SKM-1 treated with dmso at 0.1 percent for 144 hours (cell line): ENCODE measurements around the gene SEC31B.

Source experiments
- DNase-seq: peaks from one replicate; lab custom pipeline; 2025; ENCODE audit not compliant: unreplicated experiment; lab: John Stamatoyannopoulos, UW

SEC31B gene

DNA sequence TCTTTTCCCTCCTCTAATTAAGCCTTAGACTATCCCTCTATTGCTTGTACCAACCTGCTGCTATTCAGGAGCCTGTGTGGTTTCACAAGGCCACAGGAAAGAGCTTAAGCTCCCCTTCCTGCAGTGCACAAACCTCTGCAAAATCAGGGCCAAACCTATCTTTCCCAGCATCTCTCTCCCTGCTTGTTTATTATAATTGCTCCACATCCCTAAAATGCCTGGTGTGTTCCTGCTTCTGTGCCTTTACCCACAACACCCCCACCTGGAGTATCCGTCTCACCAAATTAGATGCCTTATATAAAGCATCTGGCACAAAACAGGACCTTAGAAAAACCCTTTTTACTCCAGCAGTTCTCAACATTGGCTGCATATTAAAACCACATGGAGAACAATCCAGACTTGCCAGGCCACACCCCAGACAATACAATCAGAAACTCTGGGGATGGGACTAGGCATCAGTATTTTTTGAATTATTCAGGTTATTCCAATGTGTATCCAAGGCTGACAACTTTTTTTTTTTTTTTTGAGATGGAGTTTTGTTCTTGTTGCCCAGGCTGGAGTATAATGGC, 16.7 kb downstream of the SEC31B start:
- DNase-seq = no peak

DNA sequence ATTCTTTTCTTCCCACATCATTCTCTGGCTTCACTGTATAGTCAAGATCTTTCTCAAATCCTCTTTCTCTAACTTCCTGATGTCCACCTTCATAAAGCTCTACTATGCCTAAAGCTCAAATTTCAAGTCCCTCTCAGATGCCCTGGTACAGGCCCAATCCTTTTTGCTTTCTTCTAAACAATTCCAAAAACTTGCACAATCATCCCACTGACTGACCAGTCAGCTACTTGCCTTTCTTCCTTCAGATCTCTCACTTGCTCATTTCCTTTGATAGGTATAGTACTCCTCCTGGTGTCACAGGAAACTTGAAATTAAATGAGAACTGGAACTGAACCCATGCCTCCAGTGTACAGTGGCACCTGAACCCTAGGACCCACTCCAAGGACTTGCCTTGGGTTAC, 18.2 kb downstream of the SEC31B start:
- no peak for DNase-seq

DNA sequence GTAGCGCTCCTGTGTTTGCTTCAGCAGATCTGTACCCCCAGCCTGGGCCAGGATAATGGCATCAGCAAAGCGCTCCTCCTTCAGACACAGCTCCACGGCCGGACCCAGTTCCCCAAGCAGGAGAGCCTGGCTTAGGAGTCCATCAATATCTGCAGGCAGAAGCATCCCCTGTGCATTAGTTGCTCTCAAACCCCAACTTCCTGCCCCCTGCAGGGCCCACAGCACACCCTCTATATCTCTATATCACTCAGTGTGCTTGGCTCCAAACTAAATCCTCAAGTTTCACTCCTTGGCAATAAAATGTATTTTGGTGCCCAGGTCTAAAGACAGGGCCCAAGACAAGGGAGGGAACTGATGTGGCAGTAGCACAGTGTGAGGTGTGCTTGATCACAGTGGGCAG, 21.6 kb downstream of the SEC31B start:
- no peak for DNase-seq

DNA sequence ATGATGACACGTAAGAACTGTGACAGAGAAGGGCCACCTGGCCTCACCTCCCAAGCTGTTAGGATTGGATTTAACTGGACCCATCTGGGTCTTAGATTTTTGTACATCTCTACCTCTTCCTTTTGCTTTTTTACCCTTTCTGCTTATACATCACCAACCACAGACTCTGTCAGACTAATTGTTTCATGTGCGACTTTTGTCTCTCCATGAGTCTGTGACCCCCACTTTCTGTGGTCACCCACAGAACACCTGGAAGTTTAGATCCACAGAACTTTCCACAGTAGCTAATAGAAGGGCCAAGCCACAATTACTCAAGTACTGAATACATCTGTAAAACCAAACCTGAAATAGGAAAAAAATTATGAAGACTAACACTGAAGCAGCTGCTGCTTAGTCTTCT, 23.1 kb downstream of the SEC31B start:
- no peak for DNase-seq

DNA sequence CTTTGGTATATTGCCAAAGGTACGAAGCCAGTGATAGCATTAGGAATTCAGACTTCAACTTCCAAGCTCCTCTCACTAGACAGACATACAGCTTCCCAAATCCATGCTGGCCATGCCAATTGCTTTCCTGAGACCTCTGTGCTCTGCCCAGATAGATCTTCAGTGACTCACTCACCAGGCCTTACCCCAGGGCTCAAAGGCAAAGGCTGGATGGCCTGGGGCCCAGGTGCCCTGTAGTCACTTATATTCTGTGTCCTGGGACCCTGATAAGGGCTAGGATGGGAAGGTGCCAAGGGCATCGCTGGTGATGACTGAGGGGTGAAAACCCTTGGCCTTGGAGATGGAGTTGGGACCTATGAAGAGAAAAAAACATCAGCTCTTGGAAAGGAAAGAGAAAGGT, 29.1 kb downstream of the SEC31B start:
- no peak for DNase-seq

DNA sequence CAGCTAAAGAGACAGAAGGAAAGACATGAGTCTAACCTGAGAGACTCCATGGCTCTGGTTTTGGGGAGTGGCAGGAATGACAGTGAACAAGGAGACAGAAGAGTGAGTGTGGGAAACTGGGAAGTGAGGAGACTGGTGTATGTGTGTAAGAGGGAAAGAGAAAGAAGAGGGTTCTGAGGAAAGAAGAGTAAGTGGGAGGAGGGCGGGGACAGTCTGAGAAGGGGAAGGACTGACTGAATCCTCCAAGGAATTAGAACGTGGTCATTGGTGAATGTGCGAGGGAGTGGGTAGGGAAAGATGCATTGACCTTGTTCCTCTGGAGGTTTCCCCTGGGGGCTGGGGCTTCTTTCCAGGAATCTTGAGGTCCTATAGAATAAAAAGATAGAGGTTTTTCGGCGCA, 30.3 kb downstream of the SEC31B start:
- DNase-seq = no peak

DNA sequence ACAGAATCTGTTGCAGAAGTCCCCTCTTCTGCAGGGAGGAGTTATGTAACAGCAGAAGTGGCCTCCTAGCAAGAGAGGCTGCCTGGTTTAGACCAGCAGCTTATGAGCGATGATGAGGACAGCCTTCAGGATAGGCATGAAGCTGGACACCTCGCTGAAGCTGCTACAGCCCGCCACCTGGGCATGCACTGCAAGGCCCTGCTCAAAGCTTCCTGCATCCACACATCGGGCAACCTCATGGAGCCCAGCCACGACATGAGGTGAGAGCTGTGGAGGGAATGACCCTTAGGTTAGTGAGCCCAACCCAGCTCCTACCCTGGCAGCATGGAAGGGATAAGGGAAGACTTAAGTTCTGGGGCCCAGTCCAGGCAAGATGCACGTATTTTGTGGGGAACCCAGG, 32.1 kb downstream of the SEC31B start:
- no peak for DNase-seq

DNA sequence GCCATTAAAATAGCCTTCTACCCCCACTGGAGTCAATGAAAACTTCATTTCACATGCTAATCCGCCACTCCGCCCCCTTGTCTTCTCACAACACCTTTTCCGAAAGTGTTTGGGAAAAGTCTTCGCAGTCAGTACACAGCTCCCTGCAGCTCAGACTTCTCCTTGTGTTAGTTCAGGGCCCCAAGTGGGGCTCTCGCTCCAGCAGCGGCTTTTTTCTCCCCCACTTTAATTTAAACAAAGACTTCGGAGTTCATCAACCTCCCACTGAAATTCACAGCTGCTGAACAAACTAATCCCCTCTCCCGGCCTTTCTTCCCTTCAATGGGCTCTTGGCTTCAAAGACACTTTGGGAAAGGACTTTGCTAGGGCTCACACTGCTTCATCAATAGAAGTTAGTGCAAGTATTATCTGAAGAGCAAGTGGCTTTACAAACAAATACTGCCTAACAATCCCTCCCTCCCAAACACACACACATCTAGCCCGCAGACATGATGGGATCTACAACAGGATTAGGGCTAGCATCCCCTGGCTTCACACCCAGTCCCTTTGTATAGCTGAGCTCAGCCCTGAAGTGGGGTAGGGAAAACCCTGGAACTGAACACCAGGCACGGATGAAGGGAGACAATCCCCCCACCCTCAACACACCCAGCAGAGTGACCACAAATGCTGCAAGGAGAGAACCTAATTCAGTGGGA, 33.7 kb downstream of the SEC31B start:
- DNase-seq = no peak

DNA sequence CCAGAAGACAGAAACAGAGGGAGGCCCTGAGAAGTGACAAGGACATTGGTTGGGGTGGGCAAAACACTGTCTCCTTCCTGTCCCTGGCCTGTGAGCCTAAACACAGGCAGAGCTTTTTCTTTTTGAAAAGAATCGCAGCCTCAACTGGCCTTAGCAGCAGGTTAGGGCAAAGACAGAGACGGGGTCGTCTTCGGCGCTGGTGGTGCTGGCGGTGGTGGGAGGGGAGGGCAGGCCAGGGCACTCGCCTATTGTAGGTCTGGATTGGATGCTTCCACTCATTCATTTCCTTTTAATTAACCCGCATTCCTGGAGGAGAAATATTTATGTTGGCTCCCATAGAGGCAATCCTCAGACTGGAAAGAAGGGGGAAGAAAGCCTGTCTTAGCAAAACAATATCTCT, 34.3 kb downstream of the SEC31B start:
- DNase-seq = no peak

DNA sequence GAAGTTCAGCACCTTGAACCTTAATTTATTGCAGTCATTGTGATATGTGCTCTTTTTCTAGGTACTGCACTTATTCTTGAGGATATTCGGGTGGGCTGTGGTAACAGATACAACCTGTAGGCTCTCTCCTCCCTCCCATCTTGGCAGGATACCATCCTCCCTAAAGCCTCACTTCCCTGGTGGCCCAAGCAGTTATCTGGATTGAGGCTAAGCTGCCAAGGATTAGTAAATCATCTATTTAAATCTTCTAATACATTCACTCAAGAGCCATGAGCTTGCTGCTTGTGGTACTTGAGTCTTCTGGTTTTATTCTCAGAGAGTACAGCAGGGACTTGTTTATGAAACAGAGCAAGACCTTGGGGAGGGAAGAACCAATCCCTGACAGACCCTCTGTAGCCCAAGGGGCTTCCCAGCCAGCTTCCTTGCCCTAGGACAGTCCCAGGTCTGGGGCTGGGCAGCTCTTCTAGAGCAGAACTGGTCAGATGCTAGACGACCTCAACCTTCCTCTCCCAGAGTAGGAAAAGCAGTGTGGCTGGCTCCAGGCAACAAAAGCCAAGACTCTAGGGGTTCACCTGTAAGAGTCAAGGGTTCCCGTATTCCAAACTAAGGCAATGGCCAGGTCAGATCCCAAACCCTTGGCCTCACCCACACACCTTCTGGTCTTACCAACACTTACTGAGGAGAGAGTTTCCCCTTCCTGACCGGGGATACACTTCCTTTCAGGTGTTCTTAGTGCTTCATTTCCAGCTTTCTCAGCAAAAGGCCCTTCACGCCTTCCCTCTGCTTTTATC, 35.6 kb downstream of the SEC31B start:
- DNase-seq = no peak

DNA sequence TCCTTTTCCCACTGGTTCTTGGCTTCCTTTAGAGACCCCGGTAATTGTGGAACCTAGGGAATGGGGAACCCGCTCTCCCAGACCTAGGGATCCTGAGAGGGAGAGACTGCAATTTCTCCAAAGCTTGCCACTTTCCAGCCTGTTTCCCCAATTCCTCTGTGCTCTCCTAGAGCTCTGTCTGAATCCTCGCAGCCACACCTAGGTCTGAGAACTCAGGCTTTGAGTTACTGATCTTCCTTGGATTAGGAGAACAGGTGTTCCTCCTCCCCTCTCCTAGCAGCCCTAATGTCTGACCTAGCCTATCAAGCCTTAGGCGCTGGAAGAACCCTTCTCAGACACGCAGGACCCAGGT, 36.9 kb downstream of the SEC31B start:
- no peak for DNase-seq

DNA sequence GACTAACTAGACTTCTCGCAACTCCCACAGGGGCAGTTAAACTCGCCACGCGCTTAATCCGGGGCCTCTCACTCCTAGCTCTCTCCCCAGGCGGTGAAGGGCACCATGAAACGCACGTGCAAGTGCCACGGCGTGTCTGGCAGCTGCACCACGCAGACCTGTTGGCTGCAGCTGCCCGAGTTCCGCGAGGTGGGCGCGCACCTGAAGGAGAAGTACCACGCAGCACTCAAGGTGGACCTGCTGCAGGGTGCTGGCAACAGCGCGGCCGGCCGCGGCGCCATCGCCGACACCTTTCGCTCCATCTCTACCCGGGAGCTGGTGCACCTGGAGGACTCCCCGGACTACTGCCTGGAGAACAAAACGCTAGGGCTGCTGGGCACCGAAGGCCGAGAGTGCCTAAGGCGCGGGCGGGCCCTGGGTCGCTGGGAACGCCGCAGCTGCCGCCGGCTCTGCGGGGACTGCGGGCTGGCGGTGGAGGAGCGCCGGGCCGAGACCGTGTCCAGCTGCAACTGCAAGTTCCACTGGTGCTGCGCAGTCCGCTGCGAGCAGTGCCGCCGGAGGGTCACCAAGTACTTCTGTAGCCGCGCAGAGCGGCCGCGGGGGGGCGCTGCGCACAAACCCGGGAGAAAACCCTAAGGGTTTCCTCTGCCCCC, 37.4 kb downstream of the SEC31B start:
- DNase-seq = peak; percentile 72

DNA sequence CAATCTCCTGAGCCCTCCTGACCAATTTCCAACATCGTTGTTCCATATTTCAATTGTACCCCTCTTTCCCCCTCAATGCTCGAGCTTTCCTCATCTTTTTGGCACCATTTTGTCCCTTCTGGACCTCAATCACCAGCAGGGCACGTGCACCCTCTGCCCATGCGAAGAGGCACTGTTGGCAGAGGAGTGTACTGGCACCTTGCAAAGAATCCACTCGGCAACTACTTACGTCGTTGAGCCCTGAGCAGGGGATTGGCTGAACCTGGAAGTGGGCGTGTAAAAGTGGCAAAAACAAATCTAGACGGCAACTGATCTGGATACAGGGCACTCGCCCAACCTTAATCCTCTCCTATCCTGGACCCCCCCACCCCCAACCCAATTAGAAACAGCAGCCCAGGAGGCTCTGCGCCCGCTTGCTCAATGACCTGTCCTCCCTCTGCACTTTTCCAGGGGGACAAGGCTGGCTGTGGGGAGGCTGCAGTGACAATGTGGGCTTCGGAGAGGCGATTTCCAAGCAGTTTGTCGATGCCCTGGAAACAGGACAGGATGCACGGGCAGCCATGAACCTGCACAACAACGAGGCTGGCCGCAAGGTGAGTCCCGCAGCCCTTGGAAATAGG, 38.1 kb downstream of the SEC31B start:
- DNase-seq = peak; percentile 81

DNA sequence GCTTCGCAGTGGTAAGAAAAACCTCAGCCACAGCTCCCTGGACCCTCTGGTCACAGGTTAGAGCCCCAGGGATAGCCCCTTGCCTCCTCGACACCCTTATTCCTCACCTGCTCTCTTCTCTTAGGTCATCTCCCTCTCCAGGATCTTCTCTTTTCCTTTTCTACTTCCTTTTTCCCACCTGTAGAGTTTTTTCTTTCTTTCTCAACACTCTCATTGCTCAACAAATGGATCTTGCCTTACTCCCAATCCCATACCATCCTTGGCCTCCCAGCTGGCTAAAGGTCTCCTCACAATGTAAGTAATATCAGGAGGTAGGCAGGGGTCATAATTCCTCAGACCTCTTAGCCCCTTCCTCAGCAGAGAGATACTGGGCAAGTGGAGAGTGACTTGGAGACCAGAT, 39.7 kb downstream of the SEC31B start:
- DNase-seq = no peak

DNA sequence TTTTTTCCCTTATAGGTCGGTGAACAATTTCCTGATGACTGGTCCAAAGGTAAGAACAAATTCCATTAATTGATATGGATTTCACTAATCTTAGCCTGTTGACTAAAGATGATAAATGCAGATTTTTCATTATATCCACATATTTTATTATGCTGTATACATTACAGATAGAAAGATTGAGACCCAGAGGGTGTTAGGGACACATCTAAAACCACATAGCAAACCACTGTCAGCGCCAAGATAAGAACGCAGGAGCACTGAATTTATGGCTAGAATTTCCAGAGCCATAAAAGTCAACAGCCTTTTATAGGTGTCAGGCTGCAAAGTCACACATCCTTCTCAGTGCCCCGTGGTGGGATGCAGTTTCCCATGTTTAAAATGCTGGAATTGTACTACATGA, 40.6 kb downstream of the SEC31B start:
- DNase-seq = no peak

DNA sequence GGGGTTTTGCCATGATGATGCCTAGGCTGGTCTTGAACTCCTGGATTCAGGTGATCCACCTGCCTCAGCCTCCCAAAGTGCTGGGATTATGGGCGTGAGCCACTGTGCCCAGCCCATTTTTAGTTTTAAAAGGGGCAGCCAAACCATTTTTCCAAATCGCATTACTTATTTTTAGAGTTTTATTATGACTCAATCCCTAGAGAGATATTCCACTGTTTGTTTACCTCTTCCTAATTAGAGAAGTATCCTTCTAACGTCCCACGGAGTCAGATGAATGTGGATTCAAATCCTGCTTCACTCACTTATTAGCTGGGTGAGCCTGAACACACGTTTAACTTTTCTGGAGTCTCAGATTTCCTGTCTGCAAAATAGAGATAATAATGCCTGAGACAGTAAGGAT, 41.7 kb downstream of the SEC31B start:
- no peak for DNase-seq

DNA sequence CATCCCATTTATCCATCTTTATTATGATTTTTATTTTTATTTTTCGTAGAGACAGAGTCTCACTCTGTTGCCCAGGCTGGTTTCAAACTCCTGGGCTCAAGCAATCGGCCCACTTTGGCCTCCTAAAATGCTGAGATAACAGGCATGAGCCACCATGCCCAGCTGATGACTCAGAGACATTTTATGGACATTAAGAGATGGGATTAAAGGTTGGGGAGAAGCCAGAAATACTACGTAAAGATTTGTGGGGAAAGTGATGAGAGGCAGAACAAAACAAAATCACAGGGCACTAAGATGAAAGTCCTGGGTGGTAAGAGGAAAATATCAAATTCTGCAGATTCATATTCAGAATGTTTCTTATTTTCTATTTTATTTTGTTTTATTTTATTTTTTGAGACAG, 49.3 kb downstream of the SEC31B start:
- DNase-seq = no peak

DNA sequence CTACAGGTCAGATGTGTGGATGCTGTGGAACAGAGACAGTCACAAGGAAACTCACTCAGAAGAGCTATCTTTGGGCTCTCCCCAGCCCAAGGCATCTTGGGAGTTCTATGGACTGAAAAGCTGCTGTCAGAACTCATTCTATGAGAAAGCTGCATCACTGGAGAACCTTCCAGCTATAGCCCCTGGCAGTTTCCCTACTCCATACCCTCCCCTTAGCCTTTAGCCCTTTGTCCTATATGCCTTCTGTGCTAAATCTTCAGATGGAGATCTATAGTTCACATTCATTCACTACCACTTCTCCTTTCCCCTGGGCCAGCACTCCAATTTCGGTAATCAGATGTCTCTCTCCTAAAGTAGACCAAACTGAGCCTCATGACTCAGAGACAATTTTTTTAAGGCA, 49.9 kb downstream of the SEC31B start:
- DNase-seq = no peak

DNA sequence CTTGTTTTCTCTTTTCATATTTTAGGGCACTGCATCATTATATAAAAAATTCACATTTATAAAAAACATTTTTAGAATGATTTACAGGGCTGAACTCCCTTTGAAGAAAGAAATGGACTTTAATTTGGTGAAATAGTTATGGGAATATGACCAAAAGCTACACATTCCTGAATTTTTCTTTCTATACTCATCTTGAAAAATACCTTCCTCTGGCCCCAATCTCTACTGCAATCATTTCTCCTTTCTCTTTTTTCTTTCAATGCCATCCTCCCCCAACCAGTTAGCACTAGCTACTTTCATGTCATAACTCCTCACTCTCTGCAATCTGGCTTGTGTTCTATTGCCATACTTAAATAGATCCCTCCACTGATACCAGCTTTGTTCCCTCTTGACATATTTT, 50.7 kb downstream of the SEC31B start:
- DNase-seq = no peak

DNA sequence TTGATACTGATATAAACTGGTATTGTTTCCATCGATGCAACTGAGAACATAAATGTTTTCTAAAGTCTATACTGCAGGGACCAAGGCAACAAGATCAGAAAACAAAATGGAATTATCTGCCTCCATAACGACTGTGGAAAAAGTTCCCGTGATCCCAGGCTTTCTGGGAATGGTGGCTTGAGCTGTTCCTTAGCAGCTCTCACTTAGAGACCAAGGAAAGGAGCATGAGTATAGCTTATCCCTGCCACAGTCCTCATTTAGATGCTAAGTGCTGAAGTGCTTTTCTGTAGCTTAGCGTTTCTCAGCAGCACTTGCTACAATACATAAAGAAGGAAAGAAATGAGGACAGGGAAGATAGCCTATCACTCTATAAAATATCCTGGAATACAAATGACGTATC, 51.3 kb downstream of the SEC31B start:
- DNase-seq = no peak

DNA sequence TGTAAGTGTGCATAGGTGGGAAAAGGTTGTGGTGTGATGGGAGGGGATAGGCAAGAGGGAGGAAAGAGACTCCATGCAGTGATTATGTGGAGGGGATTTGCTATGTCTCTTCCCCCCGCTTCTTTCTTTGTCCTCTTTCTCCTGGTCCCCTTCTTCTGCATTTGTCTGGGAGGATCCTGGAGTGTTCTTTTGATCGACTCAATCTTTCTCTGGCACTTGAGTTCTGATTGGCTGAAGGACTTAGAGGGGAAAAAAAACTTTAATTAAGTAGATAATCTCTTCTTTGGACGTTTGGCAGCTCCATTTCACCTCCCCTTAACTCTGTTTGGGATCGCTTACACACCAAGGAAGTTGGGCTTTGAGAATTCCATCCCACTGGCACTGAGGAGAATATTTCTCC, 57.0 kb downstream of the SEC31B start, which contains the start of gene WNT8B:
TSS of gene WNT8B (plus strand) at position 301 of the 400 bp plus-strand sequence. CDS start 160 bp downstream, outside the sequence.
- no peak for DNase-seq
